Measurements from ENCODE around the gene PACC1.
"Not testable (repeated sequence)": the region's sequence is repeated elsewhere in the genome, so short reads cannot be mapped to it uniquely, and the experiment has no call there.

Gene PACC1

DNA sequence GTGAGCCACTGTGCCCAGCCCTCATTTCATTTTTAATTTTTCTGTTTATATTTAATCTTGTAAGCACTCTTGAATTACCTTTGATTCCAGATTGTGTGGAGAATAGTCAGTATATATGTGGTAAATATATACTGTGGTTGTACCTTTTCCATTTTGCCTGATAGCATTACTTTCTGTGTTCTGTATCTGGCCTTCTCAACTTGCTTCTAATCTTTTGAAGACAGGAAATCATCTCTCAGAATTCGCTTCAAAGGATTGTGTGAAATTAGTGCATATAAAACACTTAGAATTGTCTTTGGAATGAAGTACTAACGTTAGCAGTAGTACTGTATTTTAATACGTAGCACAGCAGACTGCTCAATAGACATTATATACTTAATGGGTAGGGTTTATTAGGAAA is 91.6 kb downstream of the PACC1 start:
- DNase-seq: no peak

GRCh38 chr1:212321031-212321430 is 93.7 kb downstream of the PACC1 start:
- not testable (repeated sequence) for DNase-seq

DNA sequence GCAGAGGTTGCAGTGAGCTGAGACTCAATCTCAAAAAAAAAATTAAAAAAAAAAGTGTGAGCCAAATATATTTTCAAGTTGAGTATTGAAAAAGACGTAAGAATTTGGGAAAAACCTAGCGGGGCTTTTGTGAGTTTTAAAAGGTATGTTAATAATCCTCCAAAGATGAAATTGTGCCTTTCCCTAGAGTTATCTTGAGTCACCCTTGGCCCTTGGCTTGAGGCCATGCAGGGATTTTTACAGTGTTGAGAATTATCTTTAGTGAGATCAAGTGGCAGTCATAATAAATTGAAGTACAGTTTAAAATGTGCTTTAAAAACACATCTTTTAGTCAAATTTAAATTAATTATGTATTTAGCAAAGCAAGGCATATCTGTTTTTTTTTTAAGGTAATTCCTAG is 96.8 kb downstream of the PACC1 start:
- no peak for DNase-seq

DNA sequence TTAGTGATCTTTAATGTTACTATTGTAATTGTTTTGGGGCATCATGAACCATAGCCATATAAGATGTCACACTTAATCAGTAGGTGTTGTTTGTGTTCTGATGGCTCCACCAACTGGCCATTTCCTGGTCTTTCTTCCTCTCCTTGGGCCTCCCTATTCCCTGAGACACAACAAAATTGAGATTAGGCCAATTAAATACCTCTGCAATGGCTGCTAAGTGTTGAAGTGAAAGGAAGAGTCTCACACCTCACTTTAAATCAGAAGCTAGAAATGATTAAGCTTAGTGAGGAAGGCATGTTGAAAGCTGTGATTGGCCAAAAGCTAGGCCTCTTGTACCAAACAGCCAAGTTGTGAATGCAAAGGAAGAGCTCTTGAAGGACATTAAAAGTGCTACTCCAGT is 98.8 kb downstream of the PACC1 start:
- DNase-seq: no peak

DNA sequence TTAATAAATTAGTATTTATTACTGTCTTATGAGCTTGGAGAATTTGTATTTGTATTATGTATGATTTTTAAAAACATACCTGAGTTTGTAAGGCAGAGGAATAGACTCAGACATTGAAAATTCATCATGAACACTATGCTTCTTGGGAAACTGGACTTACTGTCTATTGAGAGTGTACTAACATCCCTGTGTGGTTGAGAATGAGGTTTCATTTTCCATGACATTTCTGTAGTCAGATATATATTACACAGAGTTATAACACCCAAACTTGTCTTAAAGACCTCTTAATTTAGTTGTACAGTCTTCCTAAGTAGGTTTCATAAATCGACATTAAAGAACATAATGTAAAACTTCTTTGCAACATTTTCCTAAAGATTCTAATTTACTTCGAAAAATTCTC is 99.5 kb downstream of the PACC1 start:
- no peak for DNase-seq
